Uterus (tissue), 2 donors: Measurements from ENCODE around the gene PLAC8.

Experiments used
- POLR2A ChIP-seq, 2 donors: fragments of 450-650 bp; IDR thresholded peaks; one replicate each; pipeline ENCODE4 v1.6.1; 2016; ENCODE audit warnings: antibody characterized with exemption in 2 of 2, mild to moderate bottlenecking in 1 of 2, moderate library complexity in 1 of 2
- TF ChIP-seq, protein P1 (sequence below), 4 experiments: fragments of 200-600 bp in 2 of 4; fragments of 450-650 bp in 2 of 4; sonication (generic) in 2 of 4; IDR thresholded peaks; one replicate each; pipeline ENCODE4 v1.5.1; 2016 to 2019; ENCODE audit warnings: antibody characterized with exemption in 4 of 4, mild to moderate bottlenecking in 2 of 4, moderate library complexity in 1 of 4

DNA sequence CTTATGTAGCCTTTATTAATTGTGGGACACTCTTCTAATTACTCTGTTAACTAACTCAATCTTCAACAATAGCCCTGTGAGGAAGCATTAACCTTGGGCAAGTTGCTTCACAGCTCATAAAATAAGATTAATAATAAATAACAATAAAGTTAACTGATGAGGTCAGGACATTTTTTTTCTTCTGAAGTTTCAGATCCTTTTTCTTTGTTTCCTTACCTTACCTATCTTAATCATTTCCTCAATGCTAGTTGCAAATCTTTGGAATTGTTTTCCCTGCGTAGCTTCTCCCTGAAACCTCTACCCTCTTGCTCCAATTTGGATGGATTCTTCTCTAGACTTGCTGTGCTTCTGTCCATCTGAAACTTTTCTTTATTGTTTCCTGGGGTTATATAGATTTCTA is 17.5 kb upstream of the PLAC8 start:
- TF ChIP-seq, protein P1, sequence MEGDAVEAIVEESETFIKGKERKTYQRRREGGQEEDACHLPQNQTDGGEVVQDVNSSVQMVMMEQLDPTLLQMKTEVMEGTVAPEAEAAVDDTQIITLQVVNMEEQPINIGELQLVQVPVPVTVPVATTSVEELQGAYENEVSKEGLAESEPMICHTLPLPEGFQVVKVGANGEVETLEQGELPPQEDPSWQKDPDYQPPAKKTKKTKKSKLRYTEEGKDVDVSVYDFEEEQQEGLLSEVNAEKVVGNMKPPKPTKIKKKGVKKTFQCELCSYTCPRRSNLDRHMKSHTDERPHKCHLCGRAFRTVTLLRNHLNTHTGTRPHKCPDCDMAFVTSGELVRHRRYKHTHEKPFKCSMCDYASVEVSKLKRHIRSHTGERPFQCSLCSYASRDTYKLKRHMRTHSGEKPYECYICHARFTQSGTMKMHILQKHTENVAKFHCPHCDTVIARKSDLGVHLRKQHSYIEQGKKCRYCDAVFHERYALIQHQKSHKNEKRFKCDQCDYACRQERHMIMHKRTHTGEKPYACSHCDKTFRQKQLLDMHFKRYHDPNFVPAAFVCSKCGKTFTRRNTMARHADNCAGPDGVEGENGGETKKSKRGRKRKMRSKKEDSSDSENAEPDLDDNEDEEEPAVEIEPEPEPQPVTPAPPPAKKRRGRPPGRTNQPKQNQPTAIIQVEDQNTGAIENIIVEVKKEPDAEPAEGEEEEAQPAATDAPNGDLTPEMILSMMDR (IDR thresholded peaks at IDR 0.05): no peak
- no peak for TF ChIP-seq POLR2A (IDR thresholded peaks at IDR 0.05)
